Duodenal mucosa (tissue), 2 donors: ENCODE data around the gene SDHB.

Experiments used
- H3K27ac ChIP-seq: one replicate; pipeline ENCODE4 v1.7.0; 2013; ENCODE audit warnings: low read depth, low read length
- H3K27me3 ChIP-seq, 2 donors: one replicate each; pipeline ENCODE4 v1.7.0; 2013; ENCODE audit warnings: low read length in 2 of 2, control low read depth in 1 of 2; ENCODE audit not compliant: insufficient read depth in 2 of 2, control insufficient read depth in 1 of 2
- H3K36me3 ChIP-seq, 2 donors: one replicate each; pipeline ENCODE4 v1.7.0; 2013; ENCODE audit warnings: low read length in 2 of 2, control low read depth in 1 of 2; ENCODE audit not compliant: insufficient read depth in 2 of 2, control insufficient read depth in 1 of 2
- H3K4me1 ChIP-seq, 2 donors: one replicate each; pipeline ENCODE4 v1.7.0; 2013; ENCODE audit warnings: low read length in 2 of 2, control low read depth in 1 of 2; ENCODE audit not compliant: insufficient read depth in 2 of 2, control insufficient read depth in 1 of 2
- H3K4me3 ChIP-seq, 2 donors: one replicate each; pipeline ENCODE4 v1.7.0; 2013; ENCODE audit warnings: low read length in 2 of 2, low read depth in 1 of 2
- H3K9ac ChIP-seq, 2 donors: one replicate each; pipeline ENCODE4 v1.7.0; 2013; ENCODE audit warnings: low read length in 2 of 2, low read depth in 1 of 2
- H3K9me3 ChIP-seq, 2 donors: one replicate each; pipeline ENCODE4 v1.7.0; 2013; ENCODE audit warnings: low read length in 2 of 2, control low read depth in 1 of 2; ENCODE audit not compliant: control insufficient read depth in 1 of 2

SDHB gene

GRCh38 chr1:17030206-17030605, 23.6 kb downstream of the SDHB start:
- Histone ChIP-seq H3K36me3 (peaks cover 33 to 70% of the 10 kb centered on the region in 2 donors), H3K4me1 (no peaks in the 10 kb centered on the region), H3K27ac (no peak overlapping the region), H3K9ac (no peak overlapping the region), H3K4me3 (no peak overlapping the region), H3K9me3 (no peaks in the 10 kb centered on the region), H3K27me3 (no peaks in the 10 kb centered on the region)

- no peak overlapping the region for H3K9ac ChIP-seq
- no peaks in the 10 kb centered on the region for H3K27me3 ChIP-seq
- H3K4me3 ChIP-seq = no peak overlapping the region
- no peak overlapping the region for H3K27ac ChIP-seq
- no peaks in the 10 kb centered on the region for H3K4me1 ChIP-seq
- no peaks in the 10 kb centered on the region for H3K9me3 ChIP-seq
- peaks cover 43 to 82% of the 10 kb centered on the region in 2 donors for H3K36me3 ChIP-seq
Measured at GRCh38 chr1:17028662-17029188, 25.1 kb downstream of the SDHB start.

- H3K9me3 ChIP-seq = no peaks in the 10 kb centered on the region
- no peaks in the 10 kb centered on the region for H3K4me1 ChIP-seq
- H3K4me3 ChIP-seq = no peak overlapping the region
- no peak overlapping the region for H3K27ac ChIP-seq
- peaks cover 51 to 84% of the 10 kb centered on the region in 2 donors for H3K36me3 ChIP-seq
- no peaks in the 10 kb centered on the region for H3K27me3 ChIP-seq
- H3K9ac ChIP-seq = no peak overlapping the region
Measured at GRCh38 chr1:17027900-17028299, 25.9 kb downstream of the SDHB start.

GRCh38 chr1:17027403-17027802, 26.4 kb downstream of the SDHB start:
- Histone ChIP-seq H3K4me1 (no peaks in the 10 kb centered on the region), H3K36me3 (peaks cover 51 to 84% of the 10 kb centered on the region in 2 donors), H3K9me3 (no peaks in the 10 kb centered on the region)

GRCh38 chr1:17024721-17025120, 29.1 kb downstream of the SDHB start:
- Histone ChIP-seq H3K9ac (no peak overlapping the region), H3K27ac (no peak overlapping the region), H3K4me3 (no peak overlapping the region), H3K9me3 (no peaks in the 10 kb centered on the region), H3K4me1 (no peaks in the 10 kb centered on the region), H3K36me3 (peaks cover 61 to 88% of the 10 kb centered on the region in 2 donors), H3K27me3 (no peaks in the 10 kb centered on the region)

More at GRCh38 chr1:17027403-17027802, 26.4 kb downstream of the SDHB start:
- no peak overlapping the region for H3K4me3 ChIP-seq
- H3K9ac ChIP-seq = no peak overlapping the region
- H3K27ac ChIP-seq = no peak overlapping the region
- H3K27me3 ChIP-seq = no peaks in the 10 kb centered on the region

- no peak overlapping the region for H3K9ac ChIP-seq
- no peak overlapping the region for H3K27ac ChIP-seq
- peaks cover 67 to 93% of the 10 kb centered on the region in 2 donors for H3K36me3 ChIP-seq
- no peaks in the 10 kb centered on the region for H3K27me3 ChIP-seq
- no peaks in the 10 kb centered on the region for H3K9me3 ChIP-seq
- no peaks in the 10 kb centered on the region for H3K4me1 ChIP-seq
- H3K4me3 ChIP-seq = no peak overlapping the region
Measured at GRCh38 chr1:17023573-17023972, 30.3 kb downstream of the SDHB start.

- Histone ChIP-seq H3K4me1 (no peaks in the 10 kb centered on the region), H3K9me3 (no peaks in the 10 kb centered on the region), H3K27me3 (no peaks in the 10 kb centered on the region), H3K9ac (no peak overlapping the region), H3K36me3 (peaks cover 66 to 93% of the 10 kb centered on the region in 2 donors), H3K27ac (no peak overlapping the region), H3K4me3 (no peak overlapping the region)
Measured at GRCh38 chr1:17023102-17023501, 30.7 kb downstream of the SDHB start.

GRCh38 chr1:17021896-17022295, 31.9 kb downstream of the SDHB start:
- H3K27ac ChIP-seq = no peak overlapping the region

GRCh38 chr1:17020502-17020901, 33.3 kb downstream of the SDHB start:
- Histone ChIP-seq H3K9ac (no peak overlapping the region), H3K9me3 (no peaks in the 10 kb centered on the region), H3K36me3 (peaks cover 55 to 71% of the 10 kb centered on the region in 2 donors), H3K27ac (no peak overlapping the region), H3K4me1 (no peaks in the 10 kb centered on the region), H3K27me3 (no peaks in the 10 kb centered on the region), H3K4me3 (no peak overlapping the region)

More at GRCh38 chr1:17021896-17022295, 31.9 kb downstream of the SDHB start:
- no peaks in the 10 kb centered on the region for H3K27me3 ChIP-seq
- no peaks in the 10 kb centered on the region for H3K4me1 ChIP-seq
- H3K36me3 ChIP-seq = peaks cover 56 to 84% of the 10 kb centered on the region in 2 donors
- H3K9ac ChIP-seq = no peak overlapping the region
- H3K9me3 ChIP-seq = no peaks in the 10 kb centered on the region
- no peak overlapping the region for H3K4me3 ChIP-seq

GRCh38 chr1:17018849-17019248, 35.0 kb downstream of the SDHB start:
- no peaks in the 10 kb centered on the region for H3K27me3 ChIP-seq
- peaks cover 46 to 60% of the 10 kb centered on the region in 2 donors for H3K36me3 ChIP-seq
- no peak overlapping the region for H3K9ac ChIP-seq
- H3K4me3 ChIP-seq = no peak overlapping the region
- H3K4me1 ChIP-seq = peaks cover 0 to 3% of the 10 kb centered on the region in 2 donors
- no peak overlapping the region for H3K27ac ChIP-seq
- H3K9me3 ChIP-seq = no peaks in the 10 kb centered on the region
